ENCODE data around the gene ITGA7. TPM values are rescaled to one million over a fixed set of nuclear protein-coding genes. Genes with fewer than 3 reads are reported as not detected.
A peak's percentile ranks its signal among the peaks of the same experiment; 100 is the strongest.

The ITGA7 gene
- total RNA-seq, 1 experiment from 2014 or later, result 2.7 TPM

- BruUV-seq (replicated peaks), result no TSS peak
- no peaks in the 10 kb centered on the region for H3K9me2 ChIP-seq (ENCODE audit: insufficient read depth)
- H3K4me1 ChIP-seq (replicated peaks; ENCODE audit: insufficient read depth), result peaks cover 44% of the 10 kb centered on the region
- intact Hi-C loops (cut with micrococcal nuclease; ENCODE audit: unreplicated experiment), result loop anchor here (10.0 kb wide), 1 partner anchor 730 kb away; no protein-coding TSS in a partner anchor
- peak in 1 of 2 experiments; percentile 23 for DNase-seq
- H3K36me3 ChIP-seq (ENCODE audit: low read depth), result peaks cover 11% of the 10 kb centered on the region; the same call in 1 of the 2 replicates
- H3K9me3 ChIP-seq (ENCODE audit: insufficient read depth, low read depth), result no peaks in the 10 kb centered on the region
- TF ChIP-seq CTCF (conservative IDR thresholded peaks at IDR 0.05) (no peak), EZH2 (IDR thresholded peaks at IDR 0.05; ENCODE audit: low read depth) (no peak)
- H3K4me3 ChIP-seq, result no peak overlapping the region
- ChIA-PET POLR2A (ENCODE audit: unreplicated experiment) (no interaction called here), CTCF (interaction anchor here (0.6 kb wide), 1 partner anchor 1750 kb away, joined by 4 read pairs; no protein-coding TSS in a partner anchor)
- H2AFZ ChIP-seq, result no peak overlapping the region
- H4K20me1 ChIP-seq (ENCODE audit: insufficient read depth), result peaks cover 34% of the 10 kb centered on the region
- peaks cover 66% of the 10 kb centered on the region for H3F3A ChIP-seq (ENCODE audit: insufficient read depth, low read depth)
- no peak overlapping the region for H3K4me2 ChIP-seq
- peaks cover 21% of the 10 kb centered on the region for H3K79me2 ChIP-seq (ENCODE audit: low read depth)
- H3K27ac ChIP-seq, result no peak overlapping the region
- no peaks in the 10 kb centered on the region for H3K27me3 ChIP-seq (ENCODE audit: insufficient read depth, low read depth)
Observed at GRCh38 chr12:55724940-55725309, 17.2 kb upstream of the ITGA7 start.

GRCh38 chr12:55724226-55724939 is 16.7 kb upstream of the ITGA7 start:
- ChIA-PET POLR2A (ENCODE audit: unreplicated experiment) (no interaction called here), CTCF (interaction anchor here (0.5 to 0.6 kb wide), 2 partner anchors 1423 to 1751 kb away, joined by 4 to 6 read pairs; no protein-coding TSS in a partner anchor)
- H3K4me2 ChIP-seq, result no peak overlapping the region
- H3K79me2 ChIP-seq (ENCODE audit: low read depth), result peaks cover 21% of the 10 kb centered on the region
- H4K20me1 ChIP-seq (ENCODE audit: insufficient read depth), result peaks cover 34% of the 10 kb centered on the region
- no peak for TF ChIP-seq EZH2 (IDR thresholded peaks at IDR 0.05; ENCODE audit: low read depth)
- TF ChIP-seq CTCF (conservative IDR thresholded peaks at IDR 0.05), result peak; percentile 59
- no peak overlapping the region for H3K27ac ChIP-seq
- H2AFZ ChIP-seq, result no peak overlapping the region
- no TSS peak for BruUV-seq (replicated peaks)
- no peaks in the 10 kb centered on the region for H3K27me3 ChIP-seq (ENCODE audit: insufficient read depth, low read depth)
- no peaks in the 10 kb centered on the region for H3K9me2 ChIP-seq (ENCODE audit: insufficient read depth)
- intact Hi-C loops (cut with micrococcal nuclease; ENCODE audit: unreplicated experiment), result loop anchor here (10.0 kb wide), 1 partner anchor 730 kb away; no protein-coding TSS in a partner anchor
- peaks cover 11% of the 10 kb centered on the region; the same call in 1 of the 2 replicates for H3K36me3 ChIP-seq (ENCODE audit: low read depth)
- H3K4me1 ChIP-seq (replicated peaks; ENCODE audit: insufficient read depth), result peaks cover 43% of the 10 kb centered on the region
- H3K4me3 ChIP-seq, result no peak overlapping the region
- no peaks in the 10 kb centered on the region for H3K9me3 ChIP-seq (ENCODE audit: insufficient read depth, low read depth)
- DNase-seq, result peak; percentile 34 to 43
- H3F3A ChIP-seq (ENCODE audit: insufficient read depth, low read depth), result peaks cover 61% of the 10 kb centered on the region

- H3K9me3 ChIP-seq (ENCODE audit: insufficient read depth, low read depth), result no peaks in the 10 kb centered on the region
- peaks cover 34% of the 10 kb centered on the region for H4K20me1 ChIP-seq (ENCODE audit: insufficient read depth)
- peak in 1 of 2 experiments; percentile 15 for DNase-seq
- no peak overlapping the region for H2AFZ ChIP-seq
- H3K4me2 ChIP-seq, result no peak overlapping the region
- POLR2A ChIA-PET (ENCODE audit: unreplicated experiment), result interaction anchor here (0.5 kb wide), 1 partner anchor 368 kb away, joined by 17 read pairs; no protein-coding TSS in a partner anchor
- intact Hi-C loops (cut with micrococcal nuclease; ENCODE audit: unreplicated experiment), result loop anchor here (10.0 kb wide), 1 partner anchor 729 kb away; no protein-coding TSS in a partner anchor
- H3F3A ChIP-seq (ENCODE audit: insufficient read depth, low read depth), result peaks cover 57% of the 10 kb centered on the region
- TF ChIP-seq EZH2 (IDR thresholded peaks at IDR 0.05; ENCODE audit: low read depth) (no peak), CTCF (conservative IDR thresholded peaks at IDR 0.05) (no peak)
- H3K27ac ChIP-seq, result no peak overlapping the region
- peaks cover 11% of the 10 kb centered on the region; the same call in 1 of the 2 replicates for H3K36me3 ChIP-seq (ENCODE audit: low read depth)
- CTCF ChIA-PET, result interaction anchor here (0.6 kb wide), 2 partner anchors 77 to 320 kb away, joined by 3 read pairs; no protein-coding TSS in a partner anchor
- BruUV-seq (replicated peaks), result no TSS peak
- peaks cover 43% of the 10 kb centered on the region for H3K4me1 ChIP-seq (replicated peaks; ENCODE audit: insufficient read depth)
- H3K4me3 ChIP-seq, result no peak overlapping the region
- H3K27me3 ChIP-seq (ENCODE audit: insufficient read depth, low read depth), result no peaks in the 10 kb centered on the region
- H3K79me2 ChIP-seq (ENCODE audit: low read depth), result peaks cover 21% of the 10 kb centered on the region
- no peaks in the 10 kb centered on the region for H3K9me2 ChIP-seq (ENCODE audit: insufficient read depth)
Observed at GRCh38 chr12:55723516-55724225, 16.0 kb upstream of the ITGA7 start.

Data from PC-9 (cell line).